Measurements from ENCODE around the gene LACRT.

GRCh38 chr12:54612225-54612750 is 22.4 kb downstream of the LACRT start:
- no peak for TF ChIP-seq SUZ12 (IDR thresholded peaks at IDR 0.05)
- TF ChIP-seq SP1 (IDR thresholded peaks at IDR 0.05), result no peak
- no peak for TF ChIP-seq HDGF (IDR thresholded peaks at IDR 0.05; ENCODE audit: borderline replicate concordance)
